GM18861 (cell line): ENCODE measurements around the gene COG5.
"Not testable (repeated sequence)": the region's sequence is repeated elsewhere in the genome, so short reads cannot be mapped to it uniquely, and the experiment has no call there.

ENCODE experiments used
- ATAC-seq: cut with Tn5 transposase; IDR thresholded peaks from one replicate; pipeline ENCODE4 v1.9.1; 2021; ENCODE audit not compliant: unreplicated experiment

COG5 gene

GRCh38 chr7:107580716-107581383, 17.1 kb upstream of the COG5 start:
- ATAC-seq, result no peak

GRCh38 chr7:107579885-107580715, 16.4 kb upstream of the COG5 start, which contains the start of gene BCAP29:
Gene BCAP29 (plus strand): TSS chr7:107580246. CDS start chr7:107580773, 527 bp downstream.
- peak; percentile 82 for ATAC-seq

GRCh38 chr7:107579554-107579884, 15.8 kb upstream of the COG5 start:
- no peak for ATAC-seq

- no peak for ATAC-seq
Observed at GRCh38 chr7:107573537-107573936, 9.8 kb upstream of the COG5 start.

- ATAC-seq, result no peak
Observed at GRCh38 chr7:107570298-107570697, 6.6 kb upstream of the COG5 start.

- ATAC-seq, result no peak
Observed at GRCh38 chr7:107564553-107565298, 1.0 kb upstream of the COG5 start.

GRCh38 chr7:107563081-107563774, 492 bp downstream of the COG5 start:
- peak; percentile 33 for ATAC-seq

GRCh38 chr7:107560898-107561516, 2.7 kb downstream of the COG5 start:
- no peak for ATAC-seq

GRCh38 chr7:107559864-107560263, 3.9 kb downstream of the COG5 start:
- ATAC-seq, result no peak

GRCh38 chr7:107555893-107556292, 7.8 kb downstream of the COG5 start:
- ATAC-seq, result no peak

- no peak for ATAC-seq
Observed at GRCh38 chr7:107551936-107552335, 11.8 kb downstream of the COG5 start.

GRCh38 chr7:107544848-107545591, 18.7 kb downstream of the COG5 start:
- no peak for ATAC-seq

GRCh38 chr7:107543338-107543993, 20.3 kb downstream of the COG5 start:
- no peak for ATAC-seq

GRCh38 chr7:107538001-107538400, 25.7 kb downstream of the COG5 start:
- ATAC-seq, result no peak

GRCh38 chr7:107537228-107537627, 26.5 kb downstream of the COG5 start:
- ATAC-seq, result not testable (repeated sequence)

- no peak for ATAC-seq
Observed at GRCh38 chr7:107534139-107534538, 29.6 kb downstream of the COG5 start.

- no peak for ATAC-seq
Observed at GRCh38 chr7:107530751-107531150, 33.0 kb downstream of the COG5 start.

GRCh38 chr7:107528461-107528860, 35.3 kb downstream of the COG5 start:
- no peak for ATAC-seq

GRCh38 chr7:107527196-107527595, 36.5 kb downstream of the COG5 start:
- no peak for ATAC-seq
